GM19023 (cell line): Measurements from ENCODE around the gene KCNK4.

ENCODE experiments used
- ATAC-seq: cut with Tn5 transposase; IDR thresholded peaks from one replicate; pipeline ENCODE4 v1.9.1; 2021; ENCODE audit warnings: mild to moderate bottlenecking, moderate library complexity; ENCODE audit not compliant: unreplicated experiment

Gene KCNK4

GRCh38 chr11:64342869-64343745 is 52.0 kb downstream of the KCNK4 start:
- no peak for ATAC-seq

DNA sequence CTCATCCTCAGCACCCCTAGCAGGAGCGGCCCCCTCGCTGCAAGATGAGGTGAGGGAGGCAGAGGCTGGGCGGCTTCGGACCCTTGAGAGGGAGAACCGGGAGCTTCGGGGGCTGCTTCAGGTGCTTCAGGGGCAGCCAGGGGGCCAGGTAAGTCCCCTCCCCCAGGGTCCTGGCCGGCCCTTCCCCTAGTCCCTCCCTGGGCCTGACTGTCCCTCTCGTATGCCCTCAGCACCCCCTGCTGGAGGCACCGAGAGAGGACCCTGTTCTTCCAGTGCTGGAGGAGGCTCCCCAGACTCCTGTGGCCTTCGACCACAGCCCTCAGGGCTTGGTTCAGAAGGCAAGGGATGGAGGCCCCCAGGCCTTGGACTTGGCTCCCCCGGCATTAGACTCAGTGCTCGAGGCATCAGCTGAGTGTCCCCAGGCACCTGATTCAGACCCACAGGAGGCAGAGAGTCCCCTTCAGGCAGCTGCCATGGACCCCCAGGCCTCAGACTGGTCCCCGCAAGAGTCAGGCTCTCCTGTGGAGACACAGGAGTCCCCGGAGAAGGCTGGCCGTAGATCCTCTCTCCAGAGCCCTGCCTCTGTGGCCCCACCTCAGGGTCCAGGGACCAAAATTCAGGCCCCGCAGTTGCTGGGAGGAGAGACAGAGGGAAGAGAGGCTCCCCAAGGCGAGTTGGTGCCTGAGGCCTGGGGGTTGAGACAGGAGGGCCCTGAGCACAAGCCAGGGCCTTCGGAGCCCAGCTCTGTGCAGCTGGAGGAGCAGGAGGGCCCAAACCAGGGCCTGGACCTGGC is 52.9 kb downstream of the KCNK4 start:
- no peak for ATAC-seq

DNA sequence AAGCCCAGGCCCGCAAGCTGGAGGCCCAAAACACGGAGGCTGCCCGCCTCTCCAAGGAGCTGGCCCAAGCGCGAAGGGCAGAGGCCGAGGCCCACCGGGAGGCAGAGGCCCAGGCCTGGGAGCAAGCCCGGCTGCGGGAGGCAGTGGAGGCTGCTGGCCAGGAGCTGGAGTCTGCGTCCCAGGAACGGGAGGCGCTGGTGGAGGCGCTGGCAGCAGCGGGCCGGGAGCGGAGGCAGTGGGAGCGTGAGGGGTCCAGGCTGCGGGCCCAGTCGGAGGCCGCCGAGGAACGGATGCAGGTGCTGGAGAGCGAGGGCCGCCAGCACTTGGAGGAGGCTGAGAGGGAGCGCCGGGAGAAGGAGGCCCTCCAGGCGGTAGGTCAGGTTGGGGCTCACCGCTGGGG is 53.7 kb downstream of the KCNK4 start:
- ATAC-seq, result no peak

GRCh38 chr11:64347193-64347867 is 56.2 kb downstream of the KCNK4 start:
- ATAC-seq, result no peak

GRCh38 chr11:64348383-64349024 is 57.4 kb downstream of the KCNK4 start:
- ATAC-seq, result no peak

DNA sequence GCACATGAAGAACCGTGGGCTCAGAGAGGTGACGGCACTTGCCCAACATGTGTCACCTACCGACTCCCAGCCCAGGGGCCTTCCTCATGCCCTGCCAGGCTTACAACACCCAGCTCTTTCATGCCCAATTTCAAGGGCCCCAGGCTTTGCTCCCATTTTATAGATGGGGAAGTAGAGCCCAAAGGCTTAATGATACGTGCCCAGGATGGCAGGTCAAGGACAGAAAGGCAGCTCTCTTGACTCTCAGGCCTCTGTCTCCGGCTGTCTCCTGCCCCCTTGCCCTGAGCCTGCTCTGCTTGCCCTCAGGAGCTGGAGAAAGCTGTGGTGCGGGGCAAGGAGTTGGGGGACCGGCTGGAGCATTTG is 57.9 kb downstream of the KCNK4 start:
- no peak for ATAC-seq

DNA sequence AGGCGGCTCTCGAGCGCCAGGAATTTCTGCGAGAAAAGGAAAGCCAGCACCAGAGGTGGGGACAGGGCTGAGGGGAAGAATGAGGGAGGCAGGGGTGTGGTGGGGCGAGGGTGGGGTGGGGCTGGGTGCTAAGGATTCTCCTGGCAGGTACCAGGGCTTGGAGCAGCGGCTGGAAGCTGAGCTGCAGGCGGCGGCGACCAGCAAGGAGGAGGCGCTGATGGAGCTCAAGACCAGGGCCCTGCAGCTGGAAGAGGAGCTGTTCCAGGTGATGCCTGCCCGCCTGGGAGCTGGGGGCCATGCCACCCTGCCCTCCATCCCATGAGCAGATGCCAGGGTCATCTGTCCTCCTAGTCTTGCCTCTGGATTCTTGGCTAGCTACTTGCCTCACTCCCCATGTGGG is 58.3 kb downstream of the KCNK4 start:
- no peak for ATAC-seq
